ENCODE results near the gene POLR2E. TPM values are rescaled to one million over a fixed set of nuclear protein-coding genes. Genes with fewer than 3 reads are reported as not detected.

POLR2E gene
- total RNA-seq, 1 donor from 2014 or later: 140 TPM

- Histone ChIP-seq H3K4me1 (no peaks in the 10 kb centered on the region), H3K4me3 (no peak overlapping the region), H3K27ac (replicated peaks) (no peak overlapping the region), H3K36me3 (peaks cover 48% of the 10 kb centered on the region), H3K27me3 (ENCODE audit: low read depth) (no peaks in the 10 kb centered on the region), H3K9me3 (replicated peaks) (peaks cover 49% of the 10 kb centered on the region)
- TF ChIP-seq CTCF (IDR thresholded peaks at IDR 0.05; ENCODE audit: borderline replicate concordance): no peak
- intact Hi-C loops (cut with micrococcal nuclease): no loop called here
- DNase-seq: no peak
These were observed 37.9 kb downstream of the POLR2E start for GRCh38 chr19:1057176-1057855.

GRCh38 chr19:1055886-1056620, 39.1 kb downstream of the POLR2E start:
- Histone ChIP-seq H3K27ac (replicated peaks) (no peak overlapping the region), H3K9me3 (replicated peaks) (peaks cover 49% of the 10 kb centered on the region), H3K4me1 (no peaks in the 10 kb centered on the region), H3K36me3 (peaks cover 48% of the 10 kb centered on the region), H3K27me3 (ENCODE audit: low read depth) (no peaks in the 10 kb centered on the region), H3K4me3 (no peak overlapping the region)
- DNase-seq: no peak
- TF ChIP-seq CTCF (IDR thresholded peaks at IDR 0.05; ENCODE audit: borderline replicate concordance): no peak
- intact Hi-C loops (cut with micrococcal nuclease): no loop called here

GRCh38 chr19:1055028-1055425, 40.1 kb downstream of the POLR2E start:
- no peaks in the 10 kb centered on the region for H3K27me3 ChIP-seq (ENCODE audit: low read depth)
- DNase-seq: no peak
- no peaks in the 10 kb centered on the region for H3K4me1 ChIP-seq
- H3K27ac ChIP-seq (replicated peaks): no peak overlapping the region
- no peak overlapping the region for H3K4me3 ChIP-seq
- H3K36me3 ChIP-seq: peaks cover 48% of the 10 kb centered on the region
- peaks cover 46% of the 10 kb centered on the region for H3K9me3 ChIP-seq (replicated peaks)
- intact Hi-C loops (cut with micrococcal nuclease): no loop called here
- TF ChIP-seq CTCF (IDR thresholded peaks at IDR 0.05; ENCODE audit: borderline replicate concordance): no peak

DNA sequence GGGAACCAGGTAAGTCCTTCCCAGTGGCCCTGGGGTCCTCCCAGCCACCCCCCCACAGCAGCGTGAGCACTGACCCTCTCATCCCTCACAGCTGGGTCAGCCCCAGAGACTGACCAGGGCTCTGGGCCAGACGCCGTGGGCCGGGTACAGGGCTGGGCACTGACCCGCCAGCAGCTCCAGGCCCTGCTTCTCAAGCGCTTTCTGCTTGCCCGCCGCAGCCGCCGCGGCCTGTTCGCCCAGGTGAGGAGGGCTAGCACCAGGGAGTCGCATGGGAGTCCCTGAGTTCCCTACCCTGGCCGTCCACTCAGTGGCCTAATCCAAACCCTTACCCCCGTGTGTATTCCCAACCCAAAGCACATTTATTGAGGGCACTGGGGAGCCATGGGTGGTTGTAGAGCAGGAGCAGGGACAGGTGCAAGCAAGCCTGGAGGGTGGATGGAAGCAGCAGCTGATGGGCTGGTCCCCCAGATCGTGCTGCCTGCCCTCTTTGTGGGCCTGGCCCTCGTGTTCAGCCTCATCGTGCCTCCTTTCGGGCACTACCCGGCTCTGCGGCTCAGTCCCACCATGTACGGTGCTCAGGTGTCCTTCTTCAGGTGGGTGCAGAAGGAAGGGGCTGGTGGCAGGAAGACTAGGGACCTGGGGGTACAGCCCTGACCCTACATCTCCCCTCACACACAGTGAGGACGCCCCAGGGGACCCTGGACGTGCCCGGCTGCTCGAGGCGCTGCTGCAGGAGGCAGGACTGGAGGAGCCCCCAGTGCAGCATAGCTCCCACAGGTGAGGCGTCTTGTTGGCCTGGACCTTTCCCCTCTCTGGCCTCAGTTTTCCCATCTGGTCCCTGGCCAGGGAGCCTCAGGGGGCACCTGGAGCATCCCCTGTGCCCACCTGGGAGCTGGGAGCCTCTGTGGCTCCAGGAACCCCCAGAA, 40.8 kb downstream of the POLR2E start:
- Histone ChIP-seq H3K4me3 (no peak overlapping the region), H3K9me3 (replicated peaks) (peaks cover 40% of the 10 kb centered on the region), H3K27me3 (ENCODE audit: low read depth) (no peaks in the 10 kb centered on the region), H3K36me3 (peaks cover 42% of the 10 kb centered on the region), H3K27ac (replicated peaks) (no peak overlapping the region), H3K4me1 (no peaks in the 10 kb centered on the region)
- intact Hi-C loops (cut with micrococcal nuclease): no loop called here
- no peak for DNase-seq
- no peak for TF ChIP-seq CTCF (IDR thresholded peaks at IDR 0.05; ENCODE audit: borderline replicate concordance)

Data from left ventricle myocardium inferior (tissue), 1 donor.